GM18870 (cell line): Measurements from ENCODE around the gene ETV7.
"Not testable (repeated sequence)": the region's sequence is repeated elsewhere in the genome, so short reads cannot be mapped to it uniquely, and the experiment has no call there.

ENCODE experiments used
- ATAC-seq: cut with Tn5 transposase; IDR thresholded peaks from one replicate; pipeline ENCODE4 v1.9.1; 2021; ENCODE audit warnings: moderate library complexity; ENCODE audit not compliant: unreplicated experiment

ETV7 gene

GRCh38 chr6:36387440-36388303 lies at the start of gene ETV7:
TSS of gene ETV7 (minus strand) at chr6:36387669. CDS start at chr6:36387541, 128 bp downstream.
- ATAC-seq = no peak

GRCh38 chr6:36436466-36436865 lies 49.0 kb upstream of the ETV7 start:
- ATAC-seq = no peak

DNA sequence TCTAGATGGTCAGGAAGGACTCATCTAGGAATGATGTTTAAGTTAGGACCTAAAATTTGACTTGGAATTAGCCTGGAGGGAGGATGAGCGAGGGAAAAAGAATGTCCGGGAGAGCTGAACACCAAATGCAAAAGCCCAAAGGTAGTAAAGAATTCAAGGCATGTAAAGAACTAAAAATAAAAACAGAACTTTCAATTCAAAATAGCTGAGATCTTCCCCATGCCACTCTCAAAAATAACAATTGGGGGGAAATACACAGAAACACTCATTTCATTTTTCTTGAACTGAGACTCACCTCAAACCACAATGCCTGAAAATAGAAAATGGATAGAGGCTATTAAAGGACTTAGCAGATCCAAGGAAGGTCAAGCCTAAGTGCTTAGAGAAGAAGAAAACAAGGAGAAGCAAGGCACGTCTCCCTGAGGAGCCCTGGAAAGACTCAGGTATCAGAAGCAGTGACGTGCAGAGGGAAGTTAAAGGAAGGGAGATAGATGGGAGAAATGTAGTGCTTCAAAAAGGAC lies 44.7 kb upstream of the ETV7 start:
- ATAC-seq = no peak

- no peak for ATAC-seq
Observed at GRCh38 chr6:36431197-36431596, 43.7 kb upstream of the ETV7 start.

GRCh38 chr6:36430351-36430750 lies 42.9 kb upstream of the ETV7 start:
- no peak for ATAC-seq

DNA sequence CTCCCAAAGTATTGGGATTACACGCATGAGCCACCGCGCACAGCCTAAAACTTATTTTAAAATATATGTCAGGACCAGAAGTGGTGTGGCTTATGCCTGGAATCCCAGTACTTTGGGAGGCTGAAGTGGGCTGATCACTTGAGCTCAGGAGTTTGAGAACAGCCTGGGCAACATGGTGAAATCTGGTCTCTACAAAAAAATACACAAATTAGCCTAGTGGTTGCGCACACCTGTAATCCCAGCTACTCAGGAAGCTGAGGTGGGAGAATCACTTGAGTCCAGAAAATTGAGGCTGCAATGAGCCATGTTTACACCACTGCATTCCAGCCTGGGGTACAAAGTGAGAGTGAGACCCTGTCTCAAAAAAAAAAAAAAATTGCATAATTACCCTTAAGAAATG lies 41.4 kb upstream of the ETV7 start:
- ATAC-seq = no peak

- ATAC-seq = no peak
Observed at GRCh38 chr6:36426622-36427021, 39.2 kb upstream of the ETV7 start.

- ATAC-seq = peak; percentile 76
Observed at GRCh38 chr6:36423101-36423824, 35.8 kb upstream of the ETV7 start.

- no peak for ATAC-seq
Observed at GRCh38 chr6:36422714-36423100, 35.2 kb upstream of the ETV7 start.

GRCh38 chr6:36419310-36419709 lies 31.8 kb upstream of the ETV7 start:
- no peak for ATAC-seq

GRCh38 chr6:36418558-36418957 lies 31.1 kb upstream of the ETV7 start:
- ATAC-seq = no peak

DNA sequence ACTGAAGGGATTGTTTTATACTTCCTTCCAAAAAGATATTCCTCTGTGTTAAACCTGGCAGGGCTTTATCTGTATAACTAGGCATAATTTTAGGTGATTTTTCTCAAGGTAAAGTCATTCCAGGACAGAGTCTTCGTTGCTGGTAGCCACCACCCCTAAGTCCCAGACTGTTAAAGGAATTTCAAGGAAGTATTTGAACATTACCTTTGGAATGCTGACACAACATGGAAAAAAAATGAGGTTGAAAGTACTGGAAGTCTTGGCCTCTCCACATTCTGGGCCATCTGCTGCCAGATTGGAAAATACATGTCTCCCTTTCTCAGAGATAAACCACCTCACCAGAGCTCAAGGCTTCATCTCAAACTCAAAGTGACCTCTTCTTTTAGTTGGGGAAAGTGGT lies 27.0 kb upstream of the ETV7 start:
- ATAC-seq = no peak

DNA sequence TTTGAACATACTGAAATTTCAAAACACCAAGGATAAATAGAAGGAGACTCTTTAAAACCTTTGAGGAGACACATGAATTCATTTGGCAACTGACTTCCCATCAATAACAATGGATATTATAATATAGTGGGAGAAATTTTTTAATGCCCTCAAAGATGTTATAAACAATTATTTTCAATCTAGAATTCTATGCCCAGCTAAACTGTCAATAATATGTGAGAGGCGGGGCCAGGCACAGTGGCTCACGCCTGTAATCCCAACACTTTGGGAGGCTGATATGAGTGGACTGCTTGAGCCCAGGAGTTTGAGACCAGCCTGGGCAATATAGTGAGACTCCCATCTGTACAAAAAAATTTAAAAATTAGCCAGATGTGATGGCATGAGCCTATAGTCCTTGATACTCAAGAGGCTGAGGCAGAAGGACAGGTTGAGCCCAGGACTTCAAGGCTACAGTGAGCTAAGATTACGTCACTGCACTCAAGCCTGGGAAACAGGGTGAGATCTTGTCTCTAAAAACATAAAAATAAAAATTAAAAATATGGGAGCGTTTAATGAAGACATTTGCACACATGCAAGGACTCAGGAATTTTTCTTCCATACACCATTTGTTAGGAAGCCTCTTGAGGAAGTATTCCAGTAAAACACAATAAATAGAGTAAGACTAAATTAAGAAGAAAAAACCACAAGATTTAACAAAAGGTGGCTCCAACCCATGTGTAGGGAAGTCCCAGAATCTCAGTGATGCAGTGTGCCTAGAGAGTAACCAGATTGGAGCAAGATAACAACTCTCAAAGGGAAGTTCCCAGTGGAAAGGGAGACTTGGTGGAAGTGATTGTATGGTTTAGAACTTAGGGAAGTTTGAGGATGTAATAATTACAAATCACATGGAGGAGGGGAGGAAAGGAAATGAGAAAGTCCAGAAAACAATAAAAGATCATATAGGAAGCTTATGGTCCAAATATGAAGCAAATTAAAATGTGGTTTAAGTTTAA lies 26.3 kb upstream of the ETV7 start:
- ATAC-seq = no peak

DNA sequence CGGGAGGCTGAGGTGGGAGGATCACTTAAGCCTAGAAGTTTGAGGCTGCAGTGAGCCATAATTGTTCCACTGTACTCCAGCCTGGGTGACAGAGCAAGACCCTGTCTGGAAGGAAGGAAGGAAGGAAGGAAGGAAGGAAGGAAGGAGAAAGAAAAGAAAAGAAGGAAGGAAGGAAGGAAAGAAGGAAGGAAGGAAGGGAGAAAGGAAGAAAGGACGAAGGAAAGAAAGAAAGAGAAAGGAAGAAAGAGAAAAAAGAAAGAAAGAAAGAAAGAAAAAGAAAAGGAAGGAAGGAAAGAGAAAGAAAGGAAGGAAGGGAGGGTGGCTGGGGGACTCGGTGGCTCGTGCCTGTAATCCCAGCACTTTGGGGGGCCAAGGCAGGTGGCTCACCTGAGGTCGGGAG lies 22.2 kb upstream of the ETV7 start:
- not testable (repeated sequence) for ATAC-seq

DNA sequence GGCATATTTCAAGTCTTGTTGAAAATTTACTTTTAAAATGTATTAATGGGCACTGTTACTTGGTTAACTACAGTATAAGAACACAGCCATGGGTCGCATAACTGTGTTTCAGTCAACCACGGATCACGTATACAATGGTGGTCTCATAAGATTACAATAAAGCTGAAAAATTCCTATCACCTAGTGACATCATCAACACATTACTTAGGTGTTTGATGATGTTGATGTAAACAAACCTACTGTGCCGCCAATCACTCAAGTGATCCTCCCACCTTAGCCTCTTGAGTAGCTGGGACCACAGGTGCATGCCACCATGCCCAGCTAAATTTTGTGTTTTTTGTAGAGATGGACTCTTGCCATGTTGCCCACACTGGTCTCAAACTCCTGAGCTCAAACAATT lies 16.7 kb upstream of the ETV7 start:
- no peak for ATAC-seq

- ATAC-seq = no peak
Observed at GRCh38 chr6:36402481-36402880, 15.0 kb upstream of the ETV7 start.

DNA sequence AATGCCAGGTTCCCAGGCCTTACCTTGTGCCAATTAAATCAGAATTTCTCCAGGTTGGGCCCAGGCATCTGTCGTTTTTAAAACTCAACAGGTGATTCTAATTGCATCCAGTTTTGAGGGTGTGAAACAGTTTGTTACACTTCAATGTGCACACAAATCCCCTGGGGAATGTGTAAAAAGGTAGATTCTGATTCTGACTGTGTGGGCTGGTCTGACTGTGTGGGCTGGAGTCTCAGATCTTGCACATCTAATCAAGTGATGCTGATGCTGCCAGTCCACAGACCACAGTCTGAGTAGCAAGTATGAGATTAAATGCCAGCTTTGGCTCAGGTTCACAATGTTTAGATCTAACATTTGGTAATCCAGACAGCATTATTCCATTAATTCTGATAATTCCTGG lies 12.5 kb upstream of the ETV7 start:
- no peak for ATAC-seq

DNA sequence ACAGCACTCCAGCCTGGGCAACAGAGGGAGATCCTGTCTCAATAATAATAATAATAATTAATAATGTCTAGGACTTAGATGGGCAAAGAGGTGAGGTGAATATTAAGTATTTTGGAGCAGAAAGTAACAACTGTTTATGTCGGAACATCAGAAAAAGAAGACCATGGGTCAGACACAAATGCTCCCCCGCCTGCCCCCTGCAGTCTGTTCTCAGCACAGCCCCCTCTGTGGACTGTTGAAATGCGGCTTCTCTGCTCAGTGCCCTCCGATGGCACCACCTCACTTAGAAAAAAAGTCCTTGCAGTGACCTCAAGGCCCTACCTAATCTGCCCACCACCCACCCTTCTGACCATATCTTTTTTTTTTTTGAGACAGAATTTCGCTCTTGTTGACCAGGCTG lies 5.2 kb upstream of the ETV7 start:
- ATAC-seq = no peak

DNA sequence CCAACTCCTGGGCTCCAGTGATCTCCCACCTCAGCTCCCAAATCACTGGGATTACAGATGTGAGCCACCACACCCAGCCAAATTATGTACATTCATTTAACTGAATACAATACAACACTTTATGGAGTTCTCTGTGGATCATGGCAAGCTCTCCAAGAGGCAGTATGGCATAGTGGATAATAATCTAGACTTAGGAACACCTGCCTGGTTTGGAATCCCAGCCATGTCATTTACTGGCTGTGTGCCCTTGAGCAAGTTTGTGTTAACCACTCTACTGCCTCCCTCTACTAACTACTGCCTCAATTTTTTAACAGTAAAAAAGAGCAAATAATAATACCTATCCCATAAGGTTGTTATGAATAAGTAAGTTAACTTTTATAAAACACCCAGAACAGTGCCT lies 1.9 kb upstream of the ETV7 start:
- no peak for ATAC-seq

DNA sequence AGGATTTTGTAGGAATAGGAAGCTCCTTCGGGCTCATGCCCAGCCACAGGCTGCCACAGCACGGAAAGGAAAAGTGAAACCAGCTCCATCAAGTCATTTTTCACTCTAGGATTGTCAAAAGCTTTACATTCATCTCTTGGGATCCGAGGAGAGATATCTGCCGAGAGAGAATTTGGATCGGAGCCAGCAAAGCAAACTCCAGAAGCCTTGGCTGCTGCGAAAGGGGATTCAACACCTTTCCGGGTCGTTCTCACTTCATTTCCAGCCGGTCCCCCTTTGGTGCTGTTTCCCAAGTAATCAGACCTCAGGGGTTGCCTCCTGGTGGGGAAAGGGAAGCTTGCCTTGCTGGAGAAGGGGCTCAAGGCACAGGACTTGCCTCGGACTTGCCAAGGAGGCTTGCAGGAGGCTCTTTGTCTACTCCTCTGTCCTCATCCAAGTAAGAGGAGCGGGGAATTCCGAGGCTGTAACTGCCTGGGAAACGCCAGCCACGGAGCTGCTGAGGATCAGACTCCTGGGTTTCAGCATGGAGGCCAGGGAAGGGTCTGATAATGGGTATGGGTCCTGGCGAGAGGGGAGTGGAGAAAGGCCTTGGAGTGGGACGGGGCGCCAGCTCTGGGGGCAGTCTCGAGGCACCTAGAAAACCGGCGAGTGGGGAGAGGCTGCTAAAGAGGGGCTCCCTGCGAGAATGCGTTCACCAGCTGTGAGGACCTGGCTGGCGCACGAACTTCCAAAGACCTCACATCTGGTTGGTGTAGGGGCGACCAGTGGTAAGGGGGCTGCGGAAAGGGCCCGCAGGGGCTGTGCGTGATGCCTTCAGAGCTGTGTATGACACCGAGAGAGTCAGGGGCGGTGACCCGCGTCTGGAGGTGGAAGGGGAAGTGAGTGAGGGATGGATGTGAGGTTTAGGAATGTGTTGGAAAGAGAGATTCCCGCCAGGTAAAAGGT lies 702 bp downstream of the ETV7 start:
- no peak for ATAC-seq
